Measurements from ENCODE around the gene LRRC7. TPM values are rescaled to one million over a fixed set of nuclear protein-coding genes. Genes with fewer than 3 reads are reported as not detected.

LRRC7 gene
- total and polyA plus RNA-seq, 2 of the 8 experiments (the other 6 are each of a cell fraction or from before 2014, with no cell fraction given): 0.03 to 0.17 TPM

GRCh38 chr1:69947837-69948236, 380.1 kb downstream of the LRRC7 start:
- no peaks in the 10 kb centered on the region for H3K4me1 ChIP-seq (replicated peaks in 1 of 4; ENCODE audit: control insufficient read depth in 3 of 4, insufficient read depth in 4 of 4, low read length in 3 of 4)
- H3K27me3 ChIP-seq (replicated peaks in 1 of 4; ENCODE audit: control insufficient read depth in 3 of 4, extremely low read depth in 1 of 4, insufficient read depth in 3 of 4, low read length in 3 of 4): no peaks in the 10 kb centered on the region
- H4K8ac ChIP-seq (ENCODE audit: extremely low read depth, insufficient read depth, low read length): no peak overlapping the region
- no peaks in the 10 kb centered on the region for H3K9me3 ChIP-seq (ENCODE audit: insufficient read depth in 2 of 2, low read depth in 1 of 2, low read length in 1 of 2)
- CTCF ChIA-PET (ENCODE audit: partially characterized antibody): no interaction called here
- H3K4me2 ChIP-seq (ENCODE audit: insufficient read depth in 1 of 2, low read depth in 2 of 2, low read length in 2 of 2): no peak overlapping the region
- H2BK120ac ChIP-seq (replicated peaks; ENCODE audit: low read depth, low read length): no peak overlapping the region
- H3K14ac ChIP-seq (ENCODE audit: insufficient read length): no peak overlapping the region
- H4K20me1 ChIP-seq (replicated peaks in 1 of 2; ENCODE audit: control insufficient read depth in 1 of 2, insufficient read depth in 2 of 2, low read length in 2 of 2): no peaks in the 10 kb centered on the region
- H3K79me1 ChIP-seq (ENCODE audit: low read depth, low read length): no peaks in the 10 kb centered on the region
- no peak overlapping the region for H2BK20ac ChIP-seq (ENCODE audit: low read length)
- no peak overlapping the region for H2AFZ ChIP-seq (ENCODE audit: low read length)
- H2BK12ac ChIP-seq (ENCODE audit: low read depth, low read length): no peak overlapping the region
- H3K27ac ChIP-seq (ENCODE audit: low read depth, low read length): no peak overlapping the region
- no peak overlapping the region for H3K4ac ChIP-seq (replicated peaks; ENCODE audit: insufficient read length, low read depth, low read length)
- no peak overlapping the region for H3K4me3 ChIP-seq (ENCODE audit: extremely low read depth in 1 of 4, insufficient read depth in 2 of 4, low read depth in 3 of 4, low read length in 4 of 4)
- no peak overlapping the region for H4K91ac ChIP-seq (replicated peaks; ENCODE audit: insufficient read length, low read length)
- DNase-seq (ENCODE audit: low read depth in 1 of 2, low spot score in 2 of 2): no peak
- H3K36me3 ChIP-seq (ENCODE audit: control insufficient read depth in 2 of 4, insufficient read depth in 4 of 4, low read length in 3 of 4): no peaks in the 10 kb centered on the region
- POLR2A ChIA-PET (ENCODE audit: partially characterized antibody): no interaction called here
- H2AK5ac ChIP-seq (ENCODE audit: low read depth, low read length): no peak overlapping the region
- no peak for FAIRE-seq
- WGBS, 2 experiments (ENCODE audit: extremely low coverage in 1 of 2, insufficient coverage in 1 of 2, insufficient read length in 1 of 2, insufficient replicate concordance in 2 of 2, low coverage in 1 of 2, low lambda C conversion rate in 2 of 2, missing lambda C conversion rate in 1 of 2): 86% methylated on average over 3 of the region's 3 CpGs; no CpG with 5 or more reads in 1 of the 2 experiments
- no peaks in the 10 kb centered on the region for H3K79me2 ChIP-seq (ENCODE audit: control insufficient read depth in 1 of 2, insufficient read depth in 2 of 2, low read length in 2 of 2)
- H3K9ac ChIP-seq (replicated peaks in 1 of 4; ENCODE audit: extremely low read depth in 1 of 4, low read depth in 3 of 4, low read length in 3 of 4): no peak overlapping the region
- no peak overlapping the region for H3K18ac ChIP-seq (ENCODE audit: extremely low read depth, low read length)
- H4K5ac ChIP-seq (ENCODE audit: insufficient read length, low read depth, low read length): no peak overlapping the region
- H3K23ac ChIP-seq (ENCODE audit: insufficient read length): no peak overlapping the region
- H3K23me2 ChIP-seq (ENCODE audit: low read depth, low read length): no peaks in the 10 kb centered on the region
- no peak overlapping the region for H3K56ac ChIP-seq (replicated peaks; ENCODE audit: insufficient read length, low read depth, low read length)
- TF ChIP-seq CHD1 (IDR thresholded peaks at IDR 0.05; ENCODE audit: low read depth, low read length) (no peak), NANOG (IDR thresholded peaks at IDR 0.05; ENCODE audit: insufficient read depth, low read depth, low read length, poor library complexity, severe bottlenecking) (no peak), JUN (IDR thresholded peaks at IDR 0.05; ENCODE audit: low read depth, low read length) (no peak), SIN3A (conservative IDR thresholded peaks at IDR 0.05 in 1 of 2, IDR thresholded peaks at IDR 0.05 in 1 of 2; ENCODE audit: low read depth in 1 of 2, low read length in 2 of 2) (no peak), TAF1 (IDR thresholded peaks at IDR 0.05; ENCODE audit: low read depth, low read length) (no peak), SIRT6 (IDR thresholded peaks at IDR 0.05; ENCODE audit: low read length) (no peak), RAD21 (IDR thresholded peaks at IDR 0.05 in 1 of 2, conservative IDR thresholded peaks at IDR 0.05 in 1 of 2; ENCODE audit: low read depth in 2 of 2, low read length in 2 of 2) (no peak), MAFK (IDR thresholded peaks at IDR 0.05; ENCODE audit: low read depth, low read length) (no peak)
- H2BK15ac ChIP-seq (ENCODE audit: low read length): no peak overlapping the region
- no peak overlapping the region for H2BK5ac ChIP-seq (ENCODE audit: low read depth, low read length)
